Epithelial cell of esophagus (primary cell): Measurements from ENCODE around the gene GAA.
A peak's percentile ranks its signal among the peaks of the same experiment; 100 is the strongest.
"Not testable (repeated sequence)": the region's sequence is repeated elsewhere in the genome, so short reads cannot be mapped to it uniquely, and the experiment has no call there.

Source experiments
- DNase-seq: peaks from one replicate; pipeline ENCODE4 v3.0.0; 2010; ENCODE audit warnings: low read depth
- H3K4me3 ChIP-seq: 2 replicates; pipeline ENCODE4 v1.5.1; 2011; ENCODE audit warnings: mild to moderate bottlenecking, low read length, control low read depth
- TF ChIP-seq, protein P1 (sequence below): IDR thresholded peaks from 2 replicates; pipeline ENCODE4 v1.5.1; 2011; ENCODE audit warnings: low read depth, mild to moderate bottlenecking, low read length, control low read depth, inconsistent platforms; ENCODE audit not compliant: insufficient read depth; ENCODE audit errors: missing control alignments

GAA gene

DNA sequence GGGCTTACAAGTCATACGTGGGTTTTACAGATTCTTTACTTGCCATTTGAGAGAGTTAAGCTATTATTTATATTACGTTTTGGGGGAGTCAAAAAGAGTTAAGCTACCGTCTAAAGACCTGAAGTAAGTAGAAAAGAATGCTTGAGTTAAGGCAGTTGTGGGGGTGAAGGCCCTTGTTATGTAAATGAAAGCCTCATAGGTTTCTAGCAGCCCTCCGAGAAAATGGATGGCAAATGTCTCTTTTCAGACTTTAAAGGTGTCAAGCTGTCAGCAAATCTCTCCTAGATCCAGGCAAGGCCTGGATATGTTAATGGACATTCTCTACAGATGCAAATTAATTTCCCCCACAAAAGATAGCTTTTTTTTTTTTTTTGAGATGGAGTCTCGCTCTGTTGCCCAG lies 52.8 kb downstream of the GAA start:
- DNase-seq, result no peak
- TF ChIP-seq, protein P1, sequence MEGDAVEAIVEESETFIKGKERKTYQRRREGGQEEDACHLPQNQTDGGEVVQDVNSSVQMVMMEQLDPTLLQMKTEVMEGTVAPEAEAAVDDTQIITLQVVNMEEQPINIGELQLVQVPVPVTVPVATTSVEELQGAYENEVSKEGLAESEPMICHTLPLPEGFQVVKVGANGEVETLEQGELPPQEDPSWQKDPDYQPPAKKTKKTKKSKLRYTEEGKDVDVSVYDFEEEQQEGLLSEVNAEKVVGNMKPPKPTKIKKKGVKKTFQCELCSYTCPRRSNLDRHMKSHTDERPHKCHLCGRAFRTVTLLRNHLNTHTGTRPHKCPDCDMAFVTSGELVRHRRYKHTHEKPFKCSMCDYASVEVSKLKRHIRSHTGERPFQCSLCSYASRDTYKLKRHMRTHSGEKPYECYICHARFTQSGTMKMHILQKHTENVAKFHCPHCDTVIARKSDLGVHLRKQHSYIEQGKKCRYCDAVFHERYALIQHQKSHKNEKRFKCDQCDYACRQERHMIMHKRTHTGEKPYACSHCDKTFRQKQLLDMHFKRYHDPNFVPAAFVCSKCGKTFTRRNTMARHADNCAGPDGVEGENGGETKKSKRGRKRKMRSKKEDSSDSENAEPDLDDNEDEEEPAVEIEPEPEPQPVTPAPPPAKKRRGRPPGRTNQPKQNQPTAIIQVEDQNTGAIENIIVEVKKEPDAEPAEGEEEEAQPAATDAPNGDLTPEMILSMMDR, result no peak
- no peak overlapping the region for H3K4me3 ChIP-seq

DNA sequence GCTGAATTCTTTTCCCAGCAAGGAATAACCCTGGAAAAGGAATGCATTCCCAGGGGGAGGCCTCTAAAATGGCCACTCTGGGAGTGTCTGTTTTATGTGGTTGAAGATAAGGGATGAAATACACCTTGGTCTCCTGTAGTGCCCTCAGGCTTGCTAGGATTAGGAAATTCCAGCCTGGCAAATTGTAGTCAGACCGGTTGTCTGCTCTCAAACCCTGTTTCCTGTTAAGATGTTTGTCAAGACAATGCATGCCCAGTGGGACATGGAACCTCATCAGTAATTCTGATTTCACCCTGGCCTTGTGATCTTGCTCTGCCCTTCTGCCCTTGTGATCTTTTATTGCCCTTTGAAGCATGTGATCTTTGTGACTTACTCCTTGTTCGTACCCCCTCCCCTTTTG lies 54.2 kb downstream of the GAA start:
- H3K4me3 ChIP-seq, result not testable (repeated sequence)
- DNase-seq, result peak; percentile 62

DNA sequence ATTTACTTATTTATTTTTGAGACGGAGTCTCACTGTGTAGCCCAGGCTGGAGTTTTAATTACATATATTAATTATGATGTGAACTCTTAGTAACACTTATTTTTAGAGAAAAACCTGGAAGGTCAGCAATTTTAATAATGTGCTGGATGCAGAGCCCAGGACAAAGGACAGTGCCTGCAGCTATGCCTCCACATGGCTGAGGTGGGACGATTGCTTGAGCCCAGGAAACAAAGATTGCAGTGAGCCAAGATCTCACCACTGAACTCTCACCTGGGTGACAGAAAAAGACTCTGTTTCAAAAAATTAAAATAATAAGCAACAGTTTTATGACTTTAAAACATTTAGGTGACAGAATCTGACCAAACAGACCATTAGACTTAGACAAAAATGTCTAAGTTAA lies 57.5 kb downstream of the GAA start:
- no peak overlapping the region for H3K4me3 ChIP-seq
- no peak for DNase-seq
- TF ChIP-seq, protein P1, result no peak

- TF ChIP-seq, protein P1, result no peak
- H3K4me3 ChIP-seq, result no peak overlapping the region
- DNase-seq, result no peak
These were observed 59.2 kb downstream of the GAA start for GRCh38 chr17:80160536-80160935.

GRCh38 chr17:80163336-80163735 lies 62.0 kb downstream of the GAA start:
- TF ChIP-seq, protein P1, result no peak
- DNase-seq, result no peak
- no peak overlapping the region for H3K4me3 ChIP-seq

GRCh38 chr17:80164185-80164584 lies 62.8 kb downstream of the GAA start:
- H3K4me3 ChIP-seq, result no peak overlapping the region
- TF ChIP-seq, protein P1, result no peak
- DNase-seq, result no peak

DNA sequence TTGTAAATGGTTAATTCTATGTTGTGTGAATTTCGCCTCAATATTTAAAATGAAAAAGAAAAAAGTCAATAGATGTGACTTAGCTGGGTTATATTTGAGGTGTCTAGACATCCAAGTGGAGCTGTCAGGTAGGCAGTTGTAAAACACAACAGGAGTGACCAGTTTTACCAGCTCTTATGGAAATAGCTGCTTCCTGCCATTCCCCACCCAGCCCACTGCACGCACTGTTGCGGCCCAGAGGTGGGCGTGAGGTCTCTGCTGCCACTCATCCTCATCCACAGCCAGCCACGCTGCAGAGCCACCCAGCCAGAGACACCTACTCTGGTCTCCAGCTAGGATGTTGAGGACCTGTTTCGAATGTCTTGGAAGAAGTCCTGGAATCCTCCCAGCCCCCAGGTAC lies 65.1 kb downstream of the GAA start:
- DNase-seq, result peak; percentile 62
- TF ChIP-seq, protein P1, result peak; percentile 3
- no peak overlapping the region for H3K4me3 ChIP-seq

DNA sequence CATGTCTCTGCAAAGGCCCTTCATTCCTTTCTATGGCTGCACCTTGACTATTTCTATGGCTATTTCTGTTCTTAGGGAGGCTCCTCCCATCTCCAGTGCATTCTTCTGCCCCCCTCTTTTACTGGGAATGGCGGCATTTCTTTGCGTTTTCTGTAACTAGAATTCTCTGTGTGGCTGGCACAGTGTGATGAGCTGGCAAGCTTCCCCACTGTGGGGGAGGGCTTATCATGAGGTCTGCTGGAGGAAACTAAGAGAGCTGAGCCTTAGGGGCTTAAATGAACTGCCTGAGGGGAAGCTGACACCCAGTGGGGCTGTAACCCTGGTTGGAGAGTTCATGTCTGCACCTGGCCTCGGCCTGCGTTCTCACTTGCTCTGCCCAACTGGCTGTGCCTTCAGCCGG lies 67.0 kb downstream of the GAA start:
- H3K4me3 ChIP-seq, result no peak overlapping the region
- no peak for DNase-seq
- TF ChIP-seq, protein P1, result no peak
